Natural killer cell (primary cell): ENCODE measurements around the gene GOLGA1. TPM values are rescaled to one million over a fixed set of nuclear protein-coding genes. Genes with fewer than 3 reads are reported as not detected.

Source experiments
- ATAC-seq, 3 donors: fragments of 150-1000 bp in 2 of 3; fragments of 200-7000 bp in 1 of 3; cut with Tn5 transposase; 1 replicate in 1 of 3; 2 replicates in 2 of 3; pipeline ENCODE4 v1.10.0; 2021; ENCODE audit warnings: mild to moderate bottlenecking in 2 of 3, moderate library complexity in 2 of 3
- DNase-seq, 2 donors: peaks; one replicate each; pipeline versions ENCODE4 v3.0.0 to v3.0.0-alpha.2; 2013 to 2021; ENCODE audit warnings: mixed read lengths in 1 of 2
- H3K27ac ChIP-seq: one replicate; pipeline ENCODE4 v1.5.1; 2013; ENCODE audit warnings: mild to moderate bottlenecking, low read length
- H3K27me3 ChIP-seq: one replicate; pipeline ENCODE4 v1.6.1; 2013; ENCODE audit warnings: low read length; ENCODE audit not compliant: control insufficient read depth, insufficient read depth
- H3K36me3 ChIP-seq: one replicate; pipeline ENCODE4 v1.6.1; 2013; ENCODE audit warnings: low read length; ENCODE audit not compliant: control insufficient read depth, insufficient read depth
- H3K4me1 ChIP-seq: one replicate; pipeline ENCODE4 v1.6.1; 2013; ENCODE audit warnings: low read length; ENCODE audit not compliant: control insufficient read depth, insufficient read depth
- H3K4me3 ChIP-seq: one replicate; pipeline ENCODE4 v1.5.1; 2013; ENCODE audit warnings: low read length
- H3K9me3 ChIP-seq: one replicate; pipeline ENCODE4 v1.6.1; 2013; ENCODE audit warnings: low read length; ENCODE audit not compliant: control insufficient read depth, insufficient read depth
- H3K27ac Mint-ChIP-seq, 2 donors: one replicate each; pipeline ENCODE4 v1.8.0; 2022; ENCODE audit warnings: mild to moderate bottlenecking in 2 of 2, mixed read lengths in 2 of 2, moderate library complexity in 1 of 2
- H3K27me3 Mint-ChIP-seq, 2 donors: one replicate each; pipeline ENCODE4 v1.8.0; 2022; ENCODE audit warnings: low read depth in 2 of 2, mixed read lengths in 2 of 2
- H3K36me3 Mint-ChIP-seq: one replicate; pipeline ENCODE4 v1.8.0; 2022; ENCODE audit warnings: mixed read lengths
- H3K4me1 Mint-ChIP-seq, 2 donors: one replicate each; pipeline ENCODE4 v1.8.0; 2022; ENCODE audit warnings: mixed read lengths in 2 of 2
- H3K4me3 Mint-ChIP-seq: one replicate; pipeline ENCODE4 v1.8.0; 2022; ENCODE audit warnings: mild to moderate bottlenecking, moderate library complexity, mixed read lengths
- H3K9me3 Mint-ChIP-seq, 2 donors: one replicate each; pipeline ENCODE4 v1.8.0; 2022; ENCODE audit warnings: mixed read lengths in 2 of 2
- CTCF ChIP-seq: fragments of 200-600 bp; IDR thresholded peaks from one replicate; pipeline ENCODE4 v1.8.0; 2022; ENCODE audit warnings: antibody characterized with exemption
- whole genome bisulfite sequencing: methylation state at CpG from one replicate; pipeline ENCODE4 v1.1.7; 2013; ENCODE audit warnings: missing lambda C conversion rate; ENCODE audit not compliant: insufficient coverage; 5-methylcytosine and 5-hydroxymethylcytosine counted together
- intact Hi-C: fragments of 100-400 bp; cut with micrococcal nuclease; formaldehyde crosslinking; loops from one replicate; pipeline ENCODE4 v1.14.2; 2022
- total RNA-seq, 4 donors: library from RNA; stranded (reverse); fragments of 120-200 nt in 1 of 4; gene quantifications; one replicate each; pipeline versions ENCODE4 v1.2.3 to v1.2.4, GENCODE V29; 2013 to 2022

Gene GOLGA1
- total RNA-seq, 3 donors from 2014 or later (not counting 1 experiment from before 2014, with no cell fraction given) = 21.5 to 32.4 (median 27.0) TPM

- Histone ChIP-seq H3K9me3 (no peaks in the 10 kb centered on the region), H3K36me3 (peaks cover 39% of the 10 kb centered on the region), H3K4me1 (peaks cover 29% of the 10 kb centered on the region), H3K4me3 (no peak overlapping the region), H3K27me3 (no peaks in the 10 kb centered on the region), H3K27ac (no peak overlapping the region)
- ATAC-seq (no peak), DNase-seq (peak in 1 of 2 donors; percentile 29)
- peak overlapping the region; percentile 92 to 93 for H3K27ac Mint-ChIP-seq
- H3K4me3 Mint-ChIP-seq = peak overlapping the region; percentile 68
- intact Hi-C loops = loop anchor here (10.0 kb wide), 2 partner anchors 285 to 385 kb away; partner anchors contain the start of genes HSPA5 and SCAI
- no peaks in the 10 kb centered on the region for H3K36me3 Mint-ChIP-seq
- H3K9me3 Mint-ChIP-seq = no peaks in the 10 kb centered on the region
- H3K27me3 Mint-ChIP-seq = no peaks in the 10 kb centered on the region
- no peak for TF ChIP-seq CTCF
- 42% methylated on average over 6 of the region's 10 CpGs for WGBS
- H3K4me1 Mint-ChIP-seq = peaks cover 27 to 41% of the 10 kb centered on the region in 2 donors
These were observed 80.9 kb downstream of the GOLGA1 start for GRCh38 chr9:124859803-124860581.

- Histone ChIP-seq H3K36me3 (peaks cover 39% of the 10 kb centered on the region), H3K9me3 (no peaks in the 10 kb centered on the region), H3K4me1 (peaks cover 33% of the 10 kb centered on the region), H3K27ac (no peak overlapping the region), H3K27me3 (no peaks in the 10 kb centered on the region), H3K4me3 (no peak overlapping the region)
- intact Hi-C loops = no loop called here
- Mint-ChIP-seq H3K27ac (peak overlapping the region in 1 of 2 donors; percentile 93), H3K36me3 (no peaks in the 10 kb centered on the region), H3K4me1 (peaks cover 27 to 41% of the 10 kb centered on the region in 2 donors), H3K27me3 (no peaks in the 10 kb centered on the region), H3K4me3 (no peak overlapping the region), H3K9me3 (no peaks in the 10 kb centered on the region)
- DNase-seq (no peak), ATAC-seq (no peak)
- WGBS = 89% methylated on average over 9 of the region's 9 CpGs
- no peak for TF ChIP-seq CTCF
These were observed 82.4 kb downstream of the GOLGA1 start for GRCh38 chr9:124858330-124859046.

- DNase-seq (no peak), ATAC-seq (no peak)
- Histone ChIP-seq H3K27me3 (no peaks in the 10 kb centered on the region), H3K27ac (no peak overlapping the region), H3K9me3 (no peaks in the 10 kb centered on the region), H3K4me1 (peaks cover 35% of the 10 kb centered on the region), H3K4me3 (no peak overlapping the region), H3K36me3 (peaks cover 39% of the 10 kb centered on the region)
- H3K4me1 Mint-ChIP-seq = peaks cover 31 to 48% of the 10 kb centered on the region in 2 donors
- 93% methylated on average over 24 of the region's 24 CpGs for WGBS
- no peaks in the 10 kb centered on the region for H3K9me3 Mint-ChIP-seq
- H3K4me3 Mint-ChIP-seq = no peak overlapping the region
- H3K27ac Mint-ChIP-seq = peak overlapping the region in 1 of 2 donors; percentile 31
- intact Hi-C loops = no loop called here
- no peaks in the 10 kb centered on the region for H3K27me3 Mint-ChIP-seq
- no peaks in the 10 kb centered on the region for H3K36me3 Mint-ChIP-seq
- TF ChIP-seq CTCF = no peak
These were observed 83.2 kb downstream of the GOLGA1 start for GRCh38 chr9:124857533-124858162.
